ENCODE results near the gene DISC1. TPM values are rescaled to one million over a fixed set of nuclear protein-coding genes. Genes with fewer than 3 reads are reported as not detected.
A peak's percentile ranks its signal among the peaks of the same experiment; 100 is the strongest.

Gene DISC1
- total RNA-seq, 5 donors from 2014 or later (not counting 1 experiment from before 2014, with no cell fraction given), result 12.9 to 37.0 (median 14.6) TPM

DNA sequence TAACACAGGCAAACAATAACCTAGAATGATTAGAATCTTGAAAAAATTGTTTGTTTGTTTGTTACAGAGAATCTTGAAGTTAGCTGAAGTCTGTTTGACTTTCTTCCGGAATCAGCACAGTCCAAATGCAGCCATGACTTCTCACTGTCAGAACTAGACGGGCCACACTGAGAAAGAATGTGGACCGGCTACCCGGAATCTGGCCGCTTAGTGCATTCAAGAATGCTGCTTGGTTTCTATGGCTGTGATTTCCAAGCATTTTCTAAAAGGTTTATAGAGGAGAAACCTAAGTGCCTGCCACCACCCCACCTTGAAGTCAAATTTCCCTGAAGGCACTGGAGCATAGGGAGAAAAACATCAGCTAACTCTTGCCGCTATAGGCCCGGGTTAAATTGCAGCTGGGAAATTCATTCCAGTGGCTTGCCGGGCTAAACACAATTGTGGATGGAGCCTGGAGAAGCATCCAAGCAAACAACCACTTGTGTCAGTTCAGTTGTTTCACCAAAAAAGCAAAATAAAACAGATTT lies 231.1 kb downstream of the DISC1 start:
- no peak overlapping the region for H3K4me3 ChIP-seq (ENCODE audit: control insufficient read depth in 1 of 2, extremely low read depth in 1 of 2, low read length in 1 of 2)
- H3K27ac ChIP-seq (ENCODE audit: low read length), result no peak overlapping the region
- H3K36me3 ChIP-seq (ENCODE audit: control insufficient read depth in 2 of 2, extremely low read depth in 1 of 2, insufficient read depth in 1 of 2, low read length in 1 of 2), result no peaks in the 10 kb centered on the region
- DNase-seq (no peak), ATAC-seq (replicated peaks in 1 of 4) (no peak)
- H3K4me1 ChIP-seq (ENCODE audit: control insufficient read depth in 1 of 2, extremely low read depth in 1 of 2, insufficient read depth in 2 of 2, low read length in 2 of 2), result no peaks in the 10 kb centered on the region
- Mint-ChIP-seq H3K36me3 (no peaks in the 10 kb centered on the region), H3K4me1 (peaks cover 22 to 30% (median 23%) of the 10 kb centered on the region in 3 donors), H3K4me3 (no peak overlapping the region), H3K27ac (no peak overlapping the region), H3K9me3 (no peaks in the 10 kb centered on the region), H3K27me3 (no peaks in the 10 kb centered on the region)
- WGBS (ENCODE audit: insufficient coverage), result 86% methylated on average over 6 of the region's 8 CpGs
- ChIA-PET CTCF (no interaction called here), POLR2A (no interaction called here)
- no peaks in the 10 kb centered on the region for H3K9me3 ChIP-seq
- no peaks in the 10 kb centered on the region for H3K27me3 ChIP-seq (replicated peaks in 1 of 2; ENCODE audit: control insufficient read depth in 2 of 2, extremely low read depth in 1 of 2, insufficient read depth in 2 of 2, low read length in 1 of 2)

DNA sequence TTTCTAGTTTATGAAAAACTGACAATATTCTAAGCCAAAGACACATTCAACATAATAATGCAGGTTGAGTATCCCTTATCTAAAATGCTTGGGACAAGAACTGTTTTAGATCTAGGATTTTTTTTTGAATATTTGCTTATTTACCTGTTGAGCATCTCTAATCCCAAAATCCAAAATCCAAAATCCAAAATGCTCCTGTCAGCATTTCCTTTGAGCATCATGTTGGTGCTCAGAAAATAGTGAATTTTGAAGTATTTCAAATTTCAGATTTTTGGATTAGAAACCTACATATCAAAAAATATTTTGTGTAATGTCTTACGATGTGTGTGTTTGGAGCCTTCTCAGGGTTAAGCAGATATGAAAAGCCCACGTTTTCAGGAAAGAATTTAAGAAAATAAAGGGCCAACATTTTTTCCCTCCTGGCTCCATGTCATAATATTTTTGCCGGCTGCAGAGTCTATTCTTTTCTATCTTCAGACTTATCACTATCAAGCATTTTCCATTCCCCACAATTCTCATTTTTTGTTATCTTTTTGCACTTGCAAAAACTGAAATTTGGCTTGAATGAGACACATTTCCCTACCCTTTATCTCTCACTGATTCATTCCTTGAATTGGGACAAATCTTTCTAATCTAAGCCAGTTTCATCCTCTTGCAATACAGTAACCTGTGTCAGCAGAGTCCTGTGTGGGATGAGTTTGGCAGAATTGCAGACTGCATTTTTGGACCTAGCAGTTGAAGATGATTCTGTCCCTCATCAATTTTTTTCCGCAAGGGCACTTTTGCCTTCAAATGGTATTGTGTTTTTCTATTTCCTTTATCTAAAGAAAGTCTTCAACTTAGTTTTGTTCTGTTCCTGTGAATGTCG lies 233.9 kb downstream of the DISC1 start:
- Mint-ChIP-seq H3K27ac (no peak overlapping the region), H3K27me3 (no peaks in the 10 kb centered on the region), H3K4me3 (no peak overlapping the region), H3K36me3 (no peaks in the 10 kb centered on the region), H3K9me3 (no peaks in the 10 kb centered on the region), H3K4me1 (peaks cover 22 to 30% (median 23%) of the 10 kb centered on the region in 3 donors)
- H3K9me3 ChIP-seq, result no peaks in the 10 kb centered on the region
- H3K4me3 ChIP-seq (ENCODE audit: control insufficient read depth in 1 of 2, extremely low read depth in 1 of 2, low read length in 1 of 2), result no peak overlapping the region
- no peaks in the 10 kb centered on the region for H3K4me1 ChIP-seq (ENCODE audit: control insufficient read depth in 1 of 2, extremely low read depth in 1 of 2, insufficient read depth in 2 of 2, low read length in 2 of 2)
- H3K27me3 ChIP-seq (replicated peaks in 1 of 2; ENCODE audit: control insufficient read depth in 2 of 2, extremely low read depth in 1 of 2, insufficient read depth in 2 of 2, low read length in 1 of 2), result no peaks in the 10 kb centered on the region
- ChIA-PET CTCF (no interaction called here), POLR2A (no interaction called here)
- no peak for ATAC-seq (replicated peaks in 1 of 4)
- WGBS (ENCODE audit: insufficient coverage), result 100% methylated on average over 2 of the region's 5 CpGs
- DNase-seq, result no peak
- H3K36me3 ChIP-seq (ENCODE audit: control insufficient read depth in 2 of 2, extremely low read depth in 1 of 2, insufficient read depth in 1 of 2, low read length in 1 of 2), result no peaks in the 10 kb centered on the region
- no peak overlapping the region for H3K27ac ChIP-seq (ENCODE audit: low read length)

- no peaks in the 10 kb centered on the region for H3K9me3 ChIP-seq
- peak in 1 of 35 experiments; percentile 6 for DNase-seq
- no peak overlapping the region for H3K27ac ChIP-seq (ENCODE audit: low read length)
- H3K27me3 ChIP-seq (replicated peaks in 1 of 2; ENCODE audit: control insufficient read depth in 2 of 2, extremely low read depth in 1 of 2, insufficient read depth in 2 of 2, low read length in 1 of 2), result no peaks in the 10 kb centered on the region
- no peaks in the 10 kb centered on the region for H3K9me3 Mint-ChIP-seq
- ChIA-PET CTCF (interaction anchor here (0.7 to 0.9 kb wide), 4 partner anchors 19 to 566 kb away, joined by 3 to 6 read pairs (median 4); no protein-coding TSS in a partner anchor), POLR2A (no interaction called here)
- no peak overlapping the region for H3K27ac Mint-ChIP-seq
- H3K36me3 Mint-ChIP-seq, result no peaks in the 10 kb centered on the region
- no peaks in the 10 kb centered on the region for H3K36me3 ChIP-seq (ENCODE audit: control insufficient read depth in 2 of 2, extremely low read depth in 1 of 2, insufficient read depth in 1 of 2, low read length in 1 of 2)
- peaks cover 1 to 2% of the 10 kb centered on the region in 2 experiments for H3K4me1 ChIP-seq (ENCODE audit: control insufficient read depth in 1 of 2, extremely low read depth in 1 of 2, insufficient read depth in 2 of 2, low read length in 2 of 2)
- H3K4me3 Mint-ChIP-seq, result no peak overlapping the region
- no peak overlapping the region for H3K4me3 ChIP-seq (ENCODE audit: control insufficient read depth in 1 of 2, extremely low read depth in 1 of 2, low read length in 1 of 2)
- no peaks in the 10 kb centered on the region for H3K27me3 Mint-ChIP-seq
- H3K4me1 Mint-ChIP-seq, result peaks cover 24 to 35% (median 32%) of the 10 kb centered on the region in 3 donors
- ATAC-seq (replicated peaks in 1 of 4), result no peak
- 93% methylated on average over 3 of the region's 7 CpGs for WGBS (ENCODE audit: insufficient coverage)
Measured at GRCh38 chr1:231861541-231862481, 235.2 kb downstream of the DISC1 start.

DNA sequence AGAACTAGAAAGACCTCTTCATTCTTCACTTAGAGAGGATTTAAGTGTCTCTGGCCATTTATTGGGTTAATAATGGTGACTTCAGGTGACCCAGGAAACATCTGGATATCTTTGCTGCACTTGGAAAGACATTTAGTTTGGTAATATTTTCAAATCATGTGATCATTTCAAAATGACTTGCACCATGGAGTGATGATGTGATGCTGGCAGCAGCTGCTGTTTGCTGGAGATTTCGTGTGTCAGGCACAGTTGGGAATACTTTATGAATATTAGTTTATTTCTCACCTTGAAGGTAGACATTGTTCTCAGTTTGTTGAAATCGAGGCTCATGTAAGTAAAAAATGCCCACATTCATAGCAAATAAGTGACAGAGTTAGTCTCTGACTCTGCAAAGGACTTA lies 236.0 kb downstream of the DISC1 start:
- Mint-ChIP-seq H3K27ac (no peak overlapping the region), H3K27me3 (no peaks in the 10 kb centered on the region), H3K4me3 (no peak overlapping the region), H3K9me3 (no peaks in the 10 kb centered on the region), H3K4me1 (peaks cover 27 to 39% (median 36%) of the 10 kb centered on the region in 3 donors), H3K36me3 (no peaks in the 10 kb centered on the region)
- ChIA-PET CTCF (interaction anchor here in 1 of 2 donors (0.7 kb wide), 2 partner anchors 20 to 285 kb away, joined by 5 to 9 read pairs; no protein-coding TSS in a partner anchor), POLR2A (interaction anchor here in 1 of 2 donors (0.7 kb wide), 1 partner anchor 451 kb away, joined by 11 read pairs; no protein-coding TSS in a partner anchor)
- H3K27ac ChIP-seq (ENCODE audit: low read length), result no peak overlapping the region
- no CpG with 5 or more reads among the region's 2 CpGs for WGBS (ENCODE audit: insufficient coverage)
- DNase-seq (no peak), ATAC-seq (replicated peaks in 1 of 4) (no peak)
- no peaks in the 10 kb centered on the region for H3K27me3 ChIP-seq (replicated peaks in 1 of 2; ENCODE audit: control insufficient read depth in 2 of 2, extremely low read depth in 1 of 2, insufficient read depth in 2 of 2, low read length in 1 of 2)
- no peaks in the 10 kb centered on the region for H3K9me3 ChIP-seq
- H3K4me1 ChIP-seq (ENCODE audit: control insufficient read depth in 1 of 2, extremely low read depth in 1 of 2, insufficient read depth in 2 of 2, low read length in 2 of 2), result peaks cover 8% of the 10 kb centered on the region in 2 experiments
- H3K4me3 ChIP-seq (ENCODE audit: control insufficient read depth in 1 of 2, extremely low read depth in 1 of 2, low read length in 1 of 2), result no peak overlapping the region
- no peaks in the 10 kb centered on the region for H3K36me3 ChIP-seq (ENCODE audit: control insufficient read depth in 2 of 2, extremely low read depth in 1 of 2, insufficient read depth in 1 of 2, low read length in 1 of 2)

- DNase-seq, result no peak
- H3K4me3 Mint-ChIP-seq, result no peak overlapping the region
- Histone ChIP-seq H3K27me3 (replicated peaks in 1 of 2; ENCODE audit: control insufficient read depth in 2 of 2, extremely low read depth in 1 of 2, insufficient read depth in 2 of 2, low read length in 1 of 2) (no peaks in the 10 kb centered on the region), H3K9me3 (no peaks in the 10 kb centered on the region), H3K4me3 (ENCODE audit: control insufficient read depth in 1 of 2, extremely low read depth in 1 of 2, low read length in 1 of 2) (no peak overlapping the region), H3K27ac (ENCODE audit: low read length) (no peak overlapping the region), H3K36me3 (ENCODE audit: control insufficient read depth in 2 of 2, extremely low read depth in 1 of 2, insufficient read depth in 1 of 2, low read length in 1 of 2) (no peaks in the 10 kb centered on the region), H3K4me1 (ENCODE audit: control insufficient read depth in 1 of 2, extremely low read depth in 1 of 2, insufficient read depth in 2 of 2, low read length in 2 of 2) (peaks cover 14 to 20% of the 10 kb centered on the region in 2 experiments)
- CTCF ChIA-PET, result interaction anchor here (0.6 to 4.9 kb wide), 2 partner anchors 59 to 762 kb away, joined by 6 to 27 read pairs; no protein-coding TSS in a partner anchor
- H3K27ac Mint-ChIP-seq, result peak overlapping the region in 1 of 2 donors; percentile 12
- WGBS (ENCODE audit: insufficient coverage), result no CpG with 5 or more reads among the region's 3 CpGs
- H3K27me3 Mint-ChIP-seq, result no peaks in the 10 kb centered on the region
- peaks cover 4% of the 10 kb centered on the region for H3K36me3 Mint-ChIP-seq
- ATAC-seq (replicated peaks in 1 of 4), result no peak
- POLR2A ChIA-PET, result no interaction called here
- H3K9me3 Mint-ChIP-seq, result no peaks in the 10 kb centered on the region
- peaks cover 40 to 46% (median 41%) of the 10 kb centered on the region in 3 donors for H3K4me1 Mint-ChIP-seq
Measured at GRCh38 chr1:231865331-231865730, 238.7 kb downstream of the DISC1 start.

All from T-cell (primary cell).